ENCODE measurements around the gene SRGAP2.
"Not testable (repeated sequence)": the region's sequence is repeated elsewhere in the genome, so short reads cannot be mapped to it uniquely, and the experiment has no call there.

GRCh38 chr1:206245479-206245878, 42.1 kb downstream of the SRGAP2 start:
- TF ChIP-seq EZH2phosphoT487 (IDR thresholded peaks at IDR 0.05; ENCODE audit: insufficient read depth, low read depth); EZH2 (IDR thresholded peaks at IDR 0.05; ENCODE audit: insufficient read depth, poor library complexity, severe bottlenecking): not testable (repeated sequence)

Measured in GM23248 (cell line).